H1 (cell line): Measurements from ENCODE around the gene SLC25A17.

ENCODE experiments used
- ASH2L ChIP-seq: fragments of 200-600, 300-600 bp; sonication (generic); IDR thresholded peaks from one replicate; pipeline ENCODE4 v1.7.1; 2017; ENCODE audit warnings: low read length
- CEBPB ChIP-seq: IDR thresholded peaks from 2 replicates; pipeline ENCODE4 v1.6.1; 2012; ENCODE audit warnings: low read depth, low read length
- CHD2 ChIP-seq: IDR thresholded peaks from 2 replicates; pipeline ENCODE4 v1.6.1; 2012; ENCODE audit warnings: low read length, improper control_type of control experiment
- CTCF ChIP-seq, 3 experiments: IDR thresholded peaks; 1 replicate in 2 of 3; 2 replicates in 1 of 3; pipeline versions ENCODE4 v1.5.1 to v1.6.1; 2011; ENCODE audit warnings: low read length in 3 of 3, mild to moderate bottlenecking in 3 of 3, inconsistent platforms in 2 of 3, low read depth in 1 of 3, moderate library complexity in 1 of 3; ENCODE audit not compliant: insufficient read depth in 1 of 3; ENCODE audit errors: control extremely low read depth in 1 of 3
- EGR1 ChIP-seq: IDR thresholded peaks from 2 replicates; pipeline ENCODE4 v1.6.1; 2011; ENCODE audit warnings: low read depth, low read length, borderline replicate concordance
- EZH2 ChIP-seq: fragments of 200-600 bp; sonication (generic); IDR thresholded peaks from 2 replicates; pipeline ENCODE4 v1.7.1; 2012; ENCODE audit warnings: low read depth, mild to moderate bottlenecking, moderate library complexity, low read length, inconsistent platforms; ENCODE audit not compliant: severe bottlenecking
- GABPA ChIP-seq: IDR thresholded peaks from 2 replicates; pipeline ENCODE4 v1.6.1; 2011; ENCODE audit warnings: mild to moderate bottlenecking, low read length, moderate library complexity, borderline replicate concordance; ENCODE audit not compliant: insufficient read depth
- JUN ChIP-seq: IDR thresholded peaks from 2 replicates; pipeline ENCODE4 v1.6.1; 2011; ENCODE audit warnings: low read depth, mild to moderate bottlenecking, improper control_type of control experiment, low read length
- POLR2A ChIP-seq, 2 experiments: IDR thresholded peaks; 1 replicate in 1 of 2; 2 replicates in 1 of 2; pipeline ENCODE4 v1.6.1; 2011; ENCODE audit warnings: low read depth in 2 of 2, low read length in 2 of 2, mild to moderate bottlenecking in 2 of 2; ENCODE audit errors: control extremely low read depth in 1 of 2
- POLR2AphosphoS5 ChIP-seq: IDR thresholded peaks from 2 replicates; pipeline ENCODE4 v1.6.1; 2011; ENCODE audit warnings: low read depth, low read length
- RAD21 ChIP-seq, 2 experiments: IDR thresholded peaks in 1 of 2; conservative IDR thresholded peaks in 1 of 2; 2 replicates each; pipeline ENCODE4 v1.6.1; 2011; ENCODE audit warnings: low read depth in 2 of 2, low read length in 2 of 2, improper control_type of control experiment in 1 of 2, inconsistent platforms in 1 of 2, mild to moderate bottlenecking in 1 of 2, moderate library complexity in 1 of 2
- TAF1 ChIP-seq: IDR thresholded peaks from 2 replicates; pipeline ENCODE4 v1.6.1; 2011; ENCODE audit warnings: mild to moderate bottlenecking, low read depth, low read length
- YY1 ChIP-seq: IDR thresholded peaks from 2 replicates; pipeline ENCODE4 v1.6.1; 2011; ENCODE audit warnings: low read depth, mild to moderate bottlenecking, low read length
- ZNF274 ChIP-seq: IDR thresholded peaks from 2 replicates; pipeline ENCODE4 v1.7.0; 2012; ENCODE audit warnings: low read length, borderline replicate concordance; ENCODE audit errors: extremely low read depth

GRCh38 chr22:40855071-40855978 is 36.2 kb upstream of the SLC25A17 start:
- no peak for TF ChIP-seq CHD2
- TF ChIP-seq TAF1, result no peak
- no peak for TF ChIP-seq CTCF (IDR thresholded peaks at IDR 0.05; ENCODE audit: control extremely low read depth in 1 of 3, insufficient read depth in 1 of 3, low read depth in 1 of 3, low read length in 3 of 3)
- TF ChIP-seq YY1, result no peak
- no peak for TF ChIP-seq JUN
- no peak for TF ChIP-seq CEBPB
- TF ChIP-seq EGR1, result no peak
- TF ChIP-seq GABPA, result no peak
- no peak for TF ChIP-seq ZNF274
- no peak for TF ChIP-seq POLR2A (IDR thresholded peaks at IDR 0.05; ENCODE audit: control extremely low read depth in 1 of 2, low read depth in 2 of 2, low read length in 2 of 2)
- TF ChIP-seq ASH2L, result no peak
- TF ChIP-seq POLR2AphosphoS5, result no peak
- no peak for TF ChIP-seq EZH2
- TF ChIP-seq RAD21 (IDR thresholded peaks at IDR 0.05 in 1 of 2, conservative IDR thresholded peaks at IDR 0.05 in 1 of 2; ENCODE audit: low read depth in 2 of 2, low read length in 2 of 2), result no peak
